IMR-90 (cell line): Measurements from ENCODE around the gene ATXN1L. TPM values are rescaled to one million over a fixed set of nuclear protein-coding genes. Genes with fewer than 3 reads are reported as not detected.

Source experiments
- ATAC-seq: fragments of 200-7000 bp; cut with Tn5 transposase; 2 replicates; pipeline ENCODE4 v1.9.1; 2020; ENCODE audit warnings: low read depth, mild to moderate bottlenecking, moderate library complexity
- BruUV-seq: library from RNA; stranded (reverse); fragments of 400-500 nt; replicated peaks from 2 replicates; lab custom pipeline; 2021; lab: Mats Ljungman, UMichigan
- CTCF ChIA-PET: fragments of 300-600 bp; formaldehyde crosslinking; extraction: SDS; loops from one replicate; lab custom pipeline; 2021; ENCODE audit warnings: antibody characterized with exemption; lab: Yijun Ruan, JAX
- POLR2A ChIA-PET: fragments of 300-600 bp; sonication (Branson Sonifier 250); formaldehyde crosslinking; loops from one replicate; lab custom pipeline; 2022; ENCODE audit warnings: antibody characterized with exemption; ENCODE audit not compliant: unreplicated experiment; lab: Charles Lee
- DNase-seq: peaks from one replicate; pipeline ENCODE4 v3.0.0; 2013
- H2AFZ ChIP-seq: replicated peaks from 2 replicates; pipeline ENCODE3; 2013; ENCODE audit warnings: low read length, mild to moderate bottlenecking; ENCODE audit not compliant: poor library complexity
- H2AK5ac ChIP-seq: 2 replicates; pipeline ENCODE4 v1.6.1; 2013; ENCODE audit warnings: low read depth, low read length, inconsistent platforms
- H2AK9ac ChIP-seq: replicated peaks from 2 replicates; pipeline ENCODE3; 2013; ENCODE audit warnings: mild to moderate bottlenecking, low read depth, low read length, moderate library complexity; ENCODE audit not compliant: poor library complexity
- H2BK120ac ChIP-seq: 2 replicates; pipeline ENCODE4 v1.6.1; 2013; ENCODE audit warnings: low read depth, low read length, inconsistent platforms
- H2BK15ac ChIP-seq: 3 replicates; pipeline ENCODE4 v1.6.1; 2013; ENCODE audit warnings: low read depth, low read length, inconsistent platforms
- H2BK20ac ChIP-seq: 2 replicates; pipeline ENCODE4 v1.6.1; 2013; ENCODE audit warnings: low read depth, mild to moderate bottlenecking, inconsistent platforms, low read length, moderate library complexity
- H2BK5ac ChIP-seq: 2 replicates; pipeline ENCODE4 v1.6.1; 2013; ENCODE audit warnings: mild to moderate bottlenecking, low read depth, low read length, inconsistent platforms; ENCODE audit not compliant: poor library complexity, severe bottlenecking
- H3K14ac ChIP-seq: replicated peaks from 2 replicates; pipeline ENCODE4 v1.6.1; 2013; ENCODE audit warnings: low read depth, low read length, inconsistent platforms
- H3K18ac ChIP-seq: 2 replicates; pipeline ENCODE4 v1.6.1; 2013; ENCODE audit warnings: low read depth, low read length, control low read depth
- H3K23ac ChIP-seq: 2 replicates; pipeline ENCODE4 v1.6.1; 2013; ENCODE audit warnings: low read depth, low read length, inconsistent platforms
- H3K27ac ChIP-seq: 2 replicates; pipeline ENCODE4 v1.5.1; 2013; ENCODE audit warnings: mild to moderate bottlenecking, control low read depth, low read length; ENCODE audit not compliant: insufficient read depth
- H3K27me3 ChIP-seq: 2 replicates; pipeline ENCODE4 v1.6.1; 2013; ENCODE audit warnings: low read length; ENCODE audit not compliant: control insufficient read depth, insufficient read depth
- H3K36me3 ChIP-seq: 2 replicates; pipeline ENCODE4 v1.6.1; 2013; ENCODE audit warnings: low read length, mixed read lengths; ENCODE audit not compliant: control insufficient read depth, insufficient read depth
- H3K4ac ChIP-seq: 2 replicates; pipeline ENCODE4 v1.6.1; 2013; ENCODE audit warnings: low read depth, low read length, inconsistent platforms
- H3K4me1 ChIP-seq: 2 replicates; pipeline ENCODE4 v1.6.1; 2013; ENCODE audit warnings: low read length, mixed read lengths; ENCODE audit not compliant: control insufficient read depth, insufficient read depth
- H3K4me2 ChIP-seq: 2 replicates; pipeline ENCODE4 v1.6.1; 2013; ENCODE audit warnings: low read depth, mild to moderate bottlenecking, control low read depth, low read length, moderate library complexity
- H3K4me3 ChIP-seq: 2 replicates; pipeline ENCODE4 v1.5.1; 2013; ENCODE audit warnings: low read depth, mild to moderate bottlenecking, control low read depth, low read length, moderate library complexity; ENCODE audit not compliant: insufficient read depth
- H3K56ac ChIP-seq: 2 replicates; pipeline ENCODE4 v1.6.1; 2013; ENCODE audit warnings: low read length, inconsistent platforms; ENCODE audit not compliant: insufficient read depth; ENCODE audit errors: extremely low read depth
- H3K79me1 ChIP-seq, 2 experiments: 2 replicates each; pipeline ENCODE4 v1.6.1; 2013; ENCODE audit warnings: low read length in 2 of 2, inconsistent platforms in 1 of 2, low read depth in 1 of 2
- H3K9ac ChIP-seq: 2 replicates; pipeline ENCODE4 v1.6.1; 2013; ENCODE audit warnings: low read depth, low read length, control low read depth
- H3K9me1 ChIP-seq: 2 replicates; pipeline ENCODE4 v1.6.1; 2013; ENCODE audit warnings: low read length, inconsistent platforms; ENCODE audit not compliant: insufficient read depth
- H3K9me3 ChIP-seq: 2 replicates; pipeline ENCODE4 v1.6.1; 2013; ENCODE audit warnings: low read length; ENCODE audit not compliant: control insufficient read depth, insufficient read depth
- H4K20me1 ChIP-seq: 2 replicates; pipeline ENCODE4 v1.6.1; 2013; ENCODE audit warnings: low read length, inconsistent platforms; ENCODE audit not compliant: insufficient read depth
- H4K5ac ChIP-seq: 2 replicates; pipeline ENCODE4 v1.6.1; 2013; ENCODE audit warnings: mild to moderate bottlenecking, low read depth, low read length, control low read depth
- H4K8ac ChIP-seq, 2 experiments: 2 replicates each; pipeline ENCODE4 v1.6.1; 2013; ENCODE audit warnings: low read depth in 2 of 2, low read length in 2 of 2, control low read depth in 1 of 2, inconsistent platforms in 1 of 2
- H4K91ac ChIP-seq: 2 replicates; pipeline ENCODE4 v1.6.1; 2013; ENCODE audit warnings: low read depth, low read length, inconsistent platforms; ENCODE audit not compliant: insufficient read depth
- BHLHE40 ChIP-seq: fragments of 150-350 bp; IDR thresholded peaks from 2 replicates; pipeline ENCODE4 v1.6.1; 2016; ENCODE audit warnings: mild to moderate bottlenecking, low read depth, low read length
- CEBPB ChIP-seq: IDR thresholded peaks from 2 replicates; pipeline ENCODE4 v1.6.1; 2012; ENCODE audit warnings: low read depth, low read length, improper control_type of control experiment
- ELK1 ChIP-seq: fragments of 150-350 bp; IDR thresholded peaks from 2 replicates; pipeline ENCODE4 v1.6.1; 2016; ENCODE audit warnings: low read depth, mild to moderate bottlenecking, low read length, moderate library complexity, borderline replicate concordance
- FOS ChIP-seq: fragments of 150-350 bp; IDR thresholded peaks from 2 replicates; pipeline ENCODE4 v1.6.1; 2016; ENCODE audit warnings: low read depth, low read length
- MAFK ChIP-seq: IDR thresholded peaks from 2 replicates; pipeline ENCODE4 v1.6.1; 2012; ENCODE audit warnings: low read depth, low read length, improper control_type of control experiment
- MAZ ChIP-seq: IDR thresholded peaks from 2 replicates; pipeline ENCODE4 v1.6.1; 2012; ENCODE audit warnings: low read depth, mild to moderate bottlenecking, low read length, improper control_type of control experiment, moderate library complexity, borderline replicate concordance
- MXI1 ChIP-seq: IDR thresholded peaks from 2 replicates; pipeline ENCODE4 v1.6.1; 2012; ENCODE audit warnings: low read depth, mild to moderate bottlenecking, low read length, moderate library complexity, borderline replicate concordance
- RCOR1 ChIP-seq: IDR thresholded peaks from 2 replicates; pipeline ENCODE4 v1.6.1; 2012; ENCODE audit warnings: mild to moderate bottlenecking, low read length, improper control_type of control experiment; ENCODE audit not compliant: insufficient replicate concordance
- RFX5 ChIP-seq: IDR thresholded peaks from 2 replicates; pipeline ENCODE4 v1.8.0; 2012; ENCODE audit warnings: low read depth, mild to moderate bottlenecking, low read length, moderate library complexity
- SMC3 ChIP-seq: fragments of 150-350 bp; IDR thresholded peaks from 2 replicates; pipeline ENCODE4 v1.6.1; 2016; ENCODE audit warnings: low read depth, mild to moderate bottlenecking, antibody characterized with exemption, low read length, moderate library complexity
- USF2 ChIP-seq: fragments of 150-350 bp; IDR thresholded peaks from 2 replicates; pipeline ENCODE4 v1.6.1; 2017; ENCODE audit warnings: mild to moderate bottlenecking, antibody characterized with exemption, low read length, low read depth
- WGBS, 2 experiments: methylation state at CpG; one replicate each; pipeline versions ENCODE4 v1.1.5 to v1.1.7; 2013; ENCODE audit warnings: missing lambda C conversion rate in 2 of 2; ENCODE audit not compliant: insufficient read length in 1 of 2; ENCODE audit errors: extremely low coverage in 2 of 2; 5-methylcytosine and 5-hydroxymethylcytosine counted together
- dilution Hi-C: fragments of 300-500 bp; cut with HindIII; formaldehyde crosslinking; loops from one replicate; pipeline ENCODE4 v1.14.3; 2018; ENCODE audit warnings: low sequenced_read_pairs; ENCODE audit not compliant: unreplicated experiment
- in situ Hi-C: fragments of 300-500 bp; cut with MboI; formaldehyde crosslinking; loops from 3 replicates; pipeline ENCODE4 v1.14.3; 2019; ENCODE audit warnings: low sequenced_read_pairs, inconsistent platforms, mixed read lengths
- intact Hi-C: fragments of 100-400 bp; cut with micrococcal nuclease; formaldehyde crosslinking; loops from 2 replicates; pipeline ENCODE4 v1.10.0; 2022
- polyA plus RNA-seq, 3 experiments: library from polyadenylated mRNA; depleted of rRNA; stranded (reverse); fragments of >200 nt; gene quantifications; 2 replicates each; pipeline ENCODE4 v1.2.3, GENCODE V29; 2012; ENCODE audit warnings: low replicate concordance in 1 of 3
- total RNA-seq: library from RNA; depleted of rRNA; stranded (reverse); fragments of >200 nt; gene quantifications from 2 replicates; pipeline ENCODE4 v1.2.3, GENCODE V29; 2012
- TF ChIP-seq, protein P1 (sequence below): conservative IDR thresholded peaks from 2 replicates; pipeline ENCODE4 v1.5.1; 2012; ENCODE audit warnings: mild to moderate bottlenecking, low read depth, low read length, improper control_type of control experiment

Gene ATXN1L
- total and polyA plus RNA-seq, 2 of the 4 experiments (the other 2 are of a cell fraction), result 5.2 to 9.2 TPM

DNA sequence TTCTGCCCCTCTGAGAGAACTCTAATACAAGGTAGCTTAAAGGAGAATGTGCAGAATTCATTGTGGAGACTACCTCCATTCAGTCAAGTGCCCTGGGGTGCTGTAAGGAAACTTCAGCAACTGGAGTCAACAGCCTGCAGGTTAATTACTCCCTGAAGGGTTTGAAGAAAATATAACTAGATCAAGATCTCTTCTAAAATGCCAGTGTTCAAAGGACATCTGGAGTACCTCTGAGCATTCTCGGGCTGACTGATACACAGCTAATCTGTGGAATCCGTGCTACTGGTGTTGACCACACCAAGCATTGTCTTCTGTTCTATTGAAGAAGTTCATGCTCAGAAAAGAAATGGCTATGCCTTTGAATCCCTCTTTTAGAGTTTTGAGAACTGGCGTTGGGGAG, 11.5 kb upstream of the ATXN1L start:
- H3K18ac ChIP-seq, result no peak overlapping the region
- CTCF ChIA-PET, result no interaction called here
- H3K4me1 ChIP-seq, result no peaks in the 10 kb centered on the region
- TF ChIP-seq FOS, result no peak
- no peak for TF ChIP-seq CEBPB
- no peak for TF ChIP-seq ELK1
- TF ChIP-seq BHLHE40, result no peak
- no peak for TF ChIP-seq USF2
- no peak for TF ChIP-seq MAZ
- TF ChIP-seq RFX5, result no peak
- no peak for TF ChIP-seq RCOR1
- no peak for TF ChIP-seq MXI1
- TF ChIP-seq, protein P1, sequence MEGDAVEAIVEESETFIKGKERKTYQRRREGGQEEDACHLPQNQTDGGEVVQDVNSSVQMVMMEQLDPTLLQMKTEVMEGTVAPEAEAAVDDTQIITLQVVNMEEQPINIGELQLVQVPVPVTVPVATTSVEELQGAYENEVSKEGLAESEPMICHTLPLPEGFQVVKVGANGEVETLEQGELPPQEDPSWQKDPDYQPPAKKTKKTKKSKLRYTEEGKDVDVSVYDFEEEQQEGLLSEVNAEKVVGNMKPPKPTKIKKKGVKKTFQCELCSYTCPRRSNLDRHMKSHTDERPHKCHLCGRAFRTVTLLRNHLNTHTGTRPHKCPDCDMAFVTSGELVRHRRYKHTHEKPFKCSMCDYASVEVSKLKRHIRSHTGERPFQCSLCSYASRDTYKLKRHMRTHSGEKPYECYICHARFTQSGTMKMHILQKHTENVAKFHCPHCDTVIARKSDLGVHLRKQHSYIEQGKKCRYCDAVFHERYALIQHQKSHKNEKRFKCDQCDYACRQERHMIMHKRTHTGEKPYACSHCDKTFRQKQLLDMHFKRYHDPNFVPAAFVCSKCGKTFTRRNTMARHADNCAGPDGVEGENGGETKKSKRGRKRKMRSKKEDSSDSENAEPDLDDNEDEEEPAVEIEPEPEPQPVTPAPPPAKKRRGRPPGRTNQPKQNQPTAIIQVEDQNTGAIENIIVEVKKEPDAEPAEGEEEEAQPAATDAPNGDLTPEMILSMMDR, result no peak
- no peak for TF ChIP-seq SMC3
- no peak for TF ChIP-seq MAFK
- H3K14ac ChIP-seq, result no peak overlapping the region
- H3K9me3 ChIP-seq, result no peaks in the 10 kb centered on the region
- no peak overlapping the region for H2BK15ac ChIP-seq
- H2AFZ ChIP-seq, result no peak overlapping the region
- H3K36me3 ChIP-seq, result no peaks in the 10 kb centered on the region
- H3K79me1 ChIP-seq, result no peaks in the 10 kb centered on the region
- H4K20me1 ChIP-seq, result no peaks in the 10 kb centered on the region
- H3K4ac ChIP-seq, result no peak overlapping the region
- H3K4me2 ChIP-seq, result no peak overlapping the region
- H3K27ac ChIP-seq, result no peak overlapping the region
- H3K9ac ChIP-seq, result no peak overlapping the region
- 78% methylated on average over 2 of the region's 3 CpGs; no CpG with 5 or more reads in 1 of the 2 experiments for WGBS, 2 experiments
- H4K5ac ChIP-seq, result no peak overlapping the region
- no peak for ATAC-seq
- H3K23ac ChIP-seq, result no peak overlapping the region
- no peak overlapping the region for H4K8ac ChIP-seq
- no peak overlapping the region for H4K91ac ChIP-seq
- H2AK5ac ChIP-seq, result no peak overlapping the region
- DNase-seq, result no peak
- H2BK5ac ChIP-seq, result no peak overlapping the region
- H2BK20ac ChIP-seq, result no peak overlapping the region
- dilution Hi-C loops, result no loop called here
- intact Hi-C loops, result no loop called here
- H2BK120ac ChIP-seq, result no peak overlapping the region
- no peak overlapping the region for H3K4me3 ChIP-seq
- POLR2A ChIA-PET, result no interaction called here
- no TSS peak for BruUV-seq
- no peak overlapping the region for H2AK9ac ChIP-seq
- H3K27me3 ChIP-seq, result no peaks in the 10 kb centered on the region
- in situ Hi-C loops, result no loop called here
- H3K9me1 ChIP-seq, result no peaks in the 10 kb centered on the region
- no peak overlapping the region for H3K56ac ChIP-seq
